Bronchial epithelial cell (primary cell): ENCODE measurements around the gene ANK3. TPM values are rescaled to one million over a fixed set of nuclear protein-coding genes. Genes with fewer than 3 reads are reported as not detected.

Experiments used
- DNase-seq: peaks from one replicate; pipeline ENCODE4 v3.0.0-alpha.2; 2010; ENCODE audit warnings: low read depth
- FAIRE-seq: peaks from 2 replicates; lab custom pipeline; 2011; peaks lifted over from hg19 to GRCh38; lab: Jason Lieb, UNC
- H3K27me3 ChIP-seq: 2 replicates; pipeline ENCODE4 v1.5.1; 2011; ENCODE audit warnings: low read length; ENCODE audit not compliant: control insufficient read depth, insufficient read depth
- H3K36me3 ChIP-seq: 2 replicates; pipeline ENCODE4 v1.5.1; 2011; ENCODE audit warnings: low read length; ENCODE audit not compliant: control insufficient read depth, insufficient read depth
- H3K4me3 ChIP-seq: 2 replicates; pipeline ENCODE4 v1.5.1; 2011; ENCODE audit warnings: mild to moderate bottlenecking, low read depth, low read length, control low read depth
- total RNA-seq: library from RNA; depleted of rRNA; stranded (reverse); fragments of >200 nt; gene quantifications from 2 replicates; pipeline ENCODE4 v1.2.1, GENCODE V29; 2014
- TF ChIP-seq, protein P1 (sequence below): IDR thresholded peaks from 2 replicates; pipeline ENCODE4 v1.5.1; 2011; ENCODE audit warnings: mild to moderate bottlenecking, moderate library complexity, low read length, control low read depth, inconsistent platforms; ENCODE audit not compliant: insufficient read depth, severe bottlenecking

ANK3 gene
- total RNA-seq: 7.4 and 7.9 TPM in 2 replicates

DNA sequence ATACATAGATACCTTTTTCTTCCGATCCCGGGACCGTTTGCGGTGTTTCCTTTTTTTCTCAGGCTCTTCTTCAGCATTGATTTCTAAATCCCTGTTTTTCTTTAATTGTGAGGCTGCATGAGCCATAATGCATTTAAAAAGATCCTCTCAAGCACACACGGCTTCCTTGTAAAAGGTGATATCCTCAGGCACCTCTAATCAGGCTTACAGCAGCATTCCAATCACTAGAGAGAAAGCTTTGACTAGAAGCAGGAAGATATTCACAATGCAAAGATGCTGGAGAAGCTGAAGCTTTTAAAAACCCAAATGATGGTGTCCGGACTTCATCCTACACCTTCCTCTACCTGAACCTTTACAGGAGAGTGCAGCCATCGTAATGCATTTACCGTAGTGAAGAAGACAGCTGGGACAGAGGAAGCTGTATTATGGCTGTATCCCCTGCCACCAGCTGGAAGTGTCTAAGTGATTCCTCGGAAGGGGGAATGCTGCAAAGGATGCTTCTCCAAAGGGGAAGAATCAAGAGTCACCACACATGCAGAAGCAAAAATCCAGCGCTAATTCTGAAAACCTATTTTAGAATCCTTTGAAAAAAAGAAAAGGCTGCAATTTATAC, at the start of gene ANK3:
Gene ANK3, minus strand, starts transcription at position 463 of the 613 bp plus-strand sequence. Its CDS starts 337 bp downstream, at position 126.
- H3K36me3 ChIP-seq: no peaks in the 10 kb centered on the region
- H3K27me3 ChIP-seq: no peaks in the 10 kb centered on the region
- no peak within 1 kb of the TSS for H3K4me3 ChIP-seq
- no peak for FAIRE-seq
- TF ChIP-seq, protein P1, sequence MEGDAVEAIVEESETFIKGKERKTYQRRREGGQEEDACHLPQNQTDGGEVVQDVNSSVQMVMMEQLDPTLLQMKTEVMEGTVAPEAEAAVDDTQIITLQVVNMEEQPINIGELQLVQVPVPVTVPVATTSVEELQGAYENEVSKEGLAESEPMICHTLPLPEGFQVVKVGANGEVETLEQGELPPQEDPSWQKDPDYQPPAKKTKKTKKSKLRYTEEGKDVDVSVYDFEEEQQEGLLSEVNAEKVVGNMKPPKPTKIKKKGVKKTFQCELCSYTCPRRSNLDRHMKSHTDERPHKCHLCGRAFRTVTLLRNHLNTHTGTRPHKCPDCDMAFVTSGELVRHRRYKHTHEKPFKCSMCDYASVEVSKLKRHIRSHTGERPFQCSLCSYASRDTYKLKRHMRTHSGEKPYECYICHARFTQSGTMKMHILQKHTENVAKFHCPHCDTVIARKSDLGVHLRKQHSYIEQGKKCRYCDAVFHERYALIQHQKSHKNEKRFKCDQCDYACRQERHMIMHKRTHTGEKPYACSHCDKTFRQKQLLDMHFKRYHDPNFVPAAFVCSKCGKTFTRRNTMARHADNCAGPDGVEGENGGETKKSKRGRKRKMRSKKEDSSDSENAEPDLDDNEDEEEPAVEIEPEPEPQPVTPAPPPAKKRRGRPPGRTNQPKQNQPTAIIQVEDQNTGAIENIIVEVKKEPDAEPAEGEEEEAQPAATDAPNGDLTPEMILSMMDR: no peak
- no peak for DNase-seq

- Histone ChIP-seq H3K4me3 (no peak overlapping the region), H3K27me3 (no peaks in the 10 kb centered on the region), H3K36me3 (no peaks in the 10 kb centered on the region)
- TF ChIP-seq, protein P1: peak; percentile 50
- DNase-seq (peak; percentile 64), FAIRE-seq (no peak)
Measured at GRCh38 chr10:60434418-60435046, 44.9 kb upstream of the ANK3 start.

DNA sequence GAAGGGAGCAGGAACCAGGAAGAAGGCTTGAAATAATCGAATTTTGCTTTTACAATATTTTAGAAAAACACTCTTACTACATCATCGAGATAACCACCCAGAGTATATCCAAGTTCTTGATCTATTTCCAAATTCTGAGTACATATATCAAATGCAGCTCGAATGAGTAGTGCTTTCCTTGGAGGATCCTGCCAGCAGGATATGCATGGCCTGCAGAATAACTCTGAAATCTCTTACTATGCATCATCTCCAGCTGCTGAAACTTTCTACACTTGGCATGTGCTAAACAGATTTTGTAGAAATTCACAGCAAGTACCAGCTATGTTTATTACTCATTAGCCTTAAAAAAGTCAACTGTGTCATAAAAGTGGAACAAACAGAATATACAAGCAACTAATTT, 44.0 kb upstream of the ANK3 start:
- DNase-seq (no peak), FAIRE-seq (no peak)
- Histone ChIP-seq H3K4me3 (no peak overlapping the region), H3K36me3 (no peaks in the 10 kb centered on the region), H3K27me3 (no peaks in the 10 kb centered on the region)
- TF ChIP-seq, protein P1: no peak

GRCh38 chr10:60430836-60431597, 41.3 kb upstream of the ANK3 start:
- H3K4me3 ChIP-seq: no peak overlapping the region
- no peaks in the 10 kb centered on the region for H3K27me3 ChIP-seq
- TF ChIP-seq, protein P1: no peak
- H3K36me3 ChIP-seq: no peaks in the 10 kb centered on the region
- DNase-seq (no peak), FAIRE-seq (no peak)

DNA sequence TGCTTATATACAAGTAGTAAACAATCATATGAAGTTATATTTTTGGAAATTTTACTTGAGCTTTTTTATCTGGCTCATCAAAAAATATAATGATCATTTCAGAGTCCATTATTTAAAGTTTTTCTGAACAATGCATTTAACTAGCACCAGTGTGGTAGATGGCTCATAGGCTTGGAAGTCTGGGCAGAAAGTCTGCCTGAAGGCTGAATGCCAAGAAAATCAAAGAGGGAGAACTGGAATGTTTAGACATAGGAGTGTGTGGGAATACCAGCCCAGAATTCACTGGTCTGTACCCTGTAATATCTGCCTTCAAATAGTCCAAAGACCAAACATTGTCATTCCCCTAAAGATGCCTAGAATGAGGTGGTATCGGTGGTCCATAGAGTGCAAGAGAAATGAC, 40.3 kb upstream of the ANK3 start:
- H3K27me3 ChIP-seq: no peaks in the 10 kb centered on the region
- FAIRE-seq (no peak), DNase-seq (peak; percentile 62)
- no peaks in the 10 kb centered on the region for H3K36me3 ChIP-seq
- no peak overlapping the region for H3K4me3 ChIP-seq
- TF ChIP-seq, protein P1: no peak
